Fibroblast of villous mesenchyme (primary cell): ENCODE measurements around the gene SNAPC2. TPM values are rescaled to one million over a fixed set of nuclear protein-coding genes. Genes with fewer than 3 reads are reported as not detected.

ENCODE experiments used
- DNase-seq: peaks from one replicate; pipeline ENCODE4 v3.0.0-alpha.2; 2010; ENCODE audit warnings: low read depth
- H3K4me3 ChIP-seq: 2 replicates; pipeline ENCODE4 v1.5.1; 2011; ENCODE audit warnings: low read depth, mild to moderate bottlenecking, low read length
- CTCF ChIP-seq: IDR thresholded peaks from 2 replicates; pipeline ENCODE4 v1.5.1; 2012; ENCODE audit warnings: low read depth, mild to moderate bottlenecking, low read length; ENCODE audit not compliant: insufficient read depth
- total RNA-seq: library from RNA; depleted of rRNA; stranded (reverse); fragments of >200 nt; gene quantifications from 2 replicates; pipeline ENCODE4 v1.2.3, GENCODE V29; 2012

The SNAPC2 gene
- total RNA-seq, 1 donor, result 17.7 TPM

GRCh38 chr19:7874076-7874896, 45.9 kb upstream of the SNAPC2 start, which contains the start of gene PRR36:
Gene PRR36, minus strand, starts transcription at chr19:7874390. Its CDS starts 701 bp downstream, at chr19:7873689.
- TF ChIP-seq CTCF, result no peak
- DNase-seq, result no peak
- no peak within 1 kb of the TSS for H3K4me3 ChIP-seq

- TF ChIP-seq CTCF, result no peak
- no peak for DNase-seq
- H3K4me3 ChIP-seq, result no peak overlapping the region
Measured at GRCh38 chr19:7874897-7875273, 45.3 kb upstream of the SNAPC2 start.

GRCh38 chr19:7877249-7877836, 42.8 kb upstream of the SNAPC2 start:
- no peak overlapping the region for H3K4me3 ChIP-seq
- no peak for DNase-seq
- no peak for TF ChIP-seq CTCF

- no peak for TF ChIP-seq CTCF
- no peak overlapping the region for H3K4me3 ChIP-seq
- no peak for DNase-seq
Measured at GRCh38 chr19:7879111-7879807, 40.9 kb upstream of the SNAPC2 start.

- no peak overlapping the region for H3K4me3 ChIP-seq
- DNase-seq, result peak; percentile 9
- TF ChIP-seq CTCF, result no peak
Measured at GRCh38 chr19:7879836-7880235, 40.3 kb upstream of the SNAPC2 start.

GRCh38 chr19:7881910-7882309, 38.2 kb upstream of the SNAPC2 start:
- DNase-seq, result no peak
- TF ChIP-seq CTCF, result no peak

More at GRCh38 chr19:7881910-7882309, 38.2 kb upstream of the SNAPC2 start:
- no peak overlapping the region for H3K4me3 ChIP-seq
